ENCODE measurements around the gene ACER3. TPM values are rescaled to one million over a fixed set of nuclear protein-coding genes. Genes with fewer than 3 reads are reported as not detected.
A peak's percentile ranks its signal among the peaks of the same experiment; 100 is the strongest.

Gene ACER3
- total RNA-seq, 4 donors from 2014 or later, result 1.1 to 3.4 (median 2.6) TPM

DNA sequence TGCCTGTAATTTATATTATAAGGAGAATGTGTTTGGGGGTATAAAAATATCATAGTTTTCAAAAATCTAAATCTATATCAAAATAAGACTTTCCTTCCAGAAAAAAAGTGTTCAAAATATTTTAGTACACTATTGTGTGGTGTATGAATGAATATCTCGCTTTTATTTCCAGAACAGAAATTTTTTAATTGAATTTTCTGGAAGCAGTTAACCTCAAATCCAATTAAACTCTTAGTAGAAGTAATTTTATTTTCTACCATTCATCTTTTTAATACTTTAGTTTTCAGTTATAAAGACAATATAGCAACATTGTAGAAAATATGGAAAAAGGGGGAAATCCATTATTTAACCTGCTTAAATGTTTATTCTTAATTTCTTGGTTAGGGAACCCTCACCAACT lies 58.7 kb downstream of the ACER3 start:
- Histone ChIP-seq H3K4me1 (peaks cover 6% of the 10 kb centered on the region in 2 donors), H3K4me3 (no peak overlapping the region), H3K27me3 (no peaks in the 10 kb centered on the region), H3K36me3 (no peaks in the 10 kb centered on the region), H3K27ac (no peak overlapping the region), H3K9me3 (no peaks in the 10 kb centered on the region)
- in situ Hi-C loops (cut with MboI; ENCODE audit: low sequenced_read_pairs in 4 of 4) (loop anchor here (5.0 to 25.0 kb wide), 3 partner anchors 107 to 195 kb away; no protein-coding TSS in a partner anchor), intact Hi-C loops (cut with DNase I; ENCODE audit: low total_unique reads) (loop anchor here (1.0 to 10.0 kb wide), 3 partner anchors 112 to 187 kb away; no protein-coding TSS in a partner anchor)
- ATAC-seq (no peak), DNase-seq (no peak)
- TF ChIP-seq, protein P1, sequence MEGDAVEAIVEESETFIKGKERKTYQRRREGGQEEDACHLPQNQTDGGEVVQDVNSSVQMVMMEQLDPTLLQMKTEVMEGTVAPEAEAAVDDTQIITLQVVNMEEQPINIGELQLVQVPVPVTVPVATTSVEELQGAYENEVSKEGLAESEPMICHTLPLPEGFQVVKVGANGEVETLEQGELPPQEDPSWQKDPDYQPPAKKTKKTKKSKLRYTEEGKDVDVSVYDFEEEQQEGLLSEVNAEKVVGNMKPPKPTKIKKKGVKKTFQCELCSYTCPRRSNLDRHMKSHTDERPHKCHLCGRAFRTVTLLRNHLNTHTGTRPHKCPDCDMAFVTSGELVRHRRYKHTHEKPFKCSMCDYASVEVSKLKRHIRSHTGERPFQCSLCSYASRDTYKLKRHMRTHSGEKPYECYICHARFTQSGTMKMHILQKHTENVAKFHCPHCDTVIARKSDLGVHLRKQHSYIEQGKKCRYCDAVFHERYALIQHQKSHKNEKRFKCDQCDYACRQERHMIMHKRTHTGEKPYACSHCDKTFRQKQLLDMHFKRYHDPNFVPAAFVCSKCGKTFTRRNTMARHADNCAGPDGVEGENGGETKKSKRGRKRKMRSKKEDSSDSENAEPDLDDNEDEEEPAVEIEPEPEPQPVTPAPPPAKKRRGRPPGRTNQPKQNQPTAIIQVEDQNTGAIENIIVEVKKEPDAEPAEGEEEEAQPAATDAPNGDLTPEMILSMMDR (IDR thresholded peaks at IDR 0.05 in 4 of 5, conservative IDR thresholded peaks at IDR 0.05 in 1 of 5), result no peak
- TF ChIP-seq POLR2A (IDR thresholded peaks at IDR 0.05), result no peak

DNA sequence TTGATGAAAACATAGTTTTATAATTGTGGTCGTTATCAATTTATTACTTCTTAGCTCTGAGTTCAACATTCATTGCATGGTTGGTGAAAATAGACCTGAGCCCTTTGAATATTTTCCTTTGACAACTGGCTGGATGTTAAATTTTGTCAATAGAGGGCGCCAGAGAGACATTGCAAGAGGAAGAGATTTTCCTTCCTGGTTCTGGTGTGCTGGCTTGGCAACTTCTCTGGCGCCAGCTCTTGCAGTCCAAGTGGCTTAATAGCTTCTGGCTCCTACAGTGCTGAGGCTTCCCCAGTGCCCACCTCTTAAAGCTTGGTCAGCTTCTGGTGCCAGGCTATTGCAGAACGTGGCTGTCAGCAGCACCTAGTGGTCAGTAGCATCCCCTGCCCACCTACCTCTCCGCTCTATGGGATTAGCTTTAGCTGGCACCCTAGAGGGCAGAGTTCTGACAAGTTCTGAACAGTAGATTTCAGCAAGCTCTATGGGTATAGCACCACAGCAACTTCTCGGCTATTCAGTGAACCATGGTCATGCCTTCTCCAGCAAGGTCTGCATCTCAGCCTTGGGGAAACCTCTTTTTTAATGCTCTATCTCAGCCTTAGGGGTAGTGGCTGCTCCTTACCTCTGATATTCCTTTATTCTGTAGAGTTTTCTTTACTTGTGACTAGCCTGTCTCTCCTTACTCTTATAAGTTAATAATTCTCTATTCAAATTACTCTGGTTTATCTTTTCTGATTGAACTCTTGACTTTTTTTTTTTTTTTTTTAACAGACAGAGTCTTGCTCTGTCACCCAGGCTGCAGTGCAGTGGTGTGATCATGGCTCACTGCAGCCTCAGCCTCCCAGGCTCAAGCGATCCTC lies 59.4 kb downstream of the ACER3 start:
- no peak for TF ChIP-seq POLR2A (IDR thresholded peaks at IDR 0.05)
- TF ChIP-seq, protein P1 (IDR thresholded peaks at IDR 0.05 in 4 of 5, conservative IDR thresholded peaks at IDR 0.05 in 1 of 5), result peak; percentile 59 to 91 (median 72)

DNA sequence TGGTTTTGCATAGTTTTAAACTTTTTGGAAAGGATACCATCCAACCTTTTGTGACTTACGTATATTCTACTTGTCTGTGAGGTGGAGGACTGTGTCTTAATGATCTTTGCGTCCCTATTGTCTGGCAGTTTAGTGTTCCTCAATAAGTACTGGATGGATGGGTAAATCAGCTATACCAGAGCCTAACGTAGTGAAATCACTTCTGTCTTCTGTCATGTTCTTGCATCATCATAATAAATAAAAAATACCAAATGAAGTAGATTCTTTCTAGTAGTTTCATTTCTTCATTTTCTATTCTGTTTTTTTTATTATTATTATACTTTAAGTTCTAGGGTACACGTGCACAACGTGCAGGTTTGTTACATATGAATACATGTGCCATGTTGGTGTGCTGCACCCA lies 66.4 kb downstream of the ACER3 start:
- H3K27ac ChIP-seq, result no peak overlapping the region
- no peaks in the 10 kb centered on the region for H3K9me3 ChIP-seq
- DNase-seq (no peak), ATAC-seq (no peak)
- H3K36me3 ChIP-seq, result no peaks in the 10 kb centered on the region
- H3K27me3 ChIP-seq, result no peaks in the 10 kb centered on the region
- TF ChIP-seq, protein P1 (IDR thresholded peaks at IDR 0.05 in 4 of 5, conservative IDR thresholded peaks at IDR 0.05 in 1 of 5), result no peak
- no peak for TF ChIP-seq POLR2A (IDR thresholded peaks at IDR 0.05)
- no peaks in the 10 kb centered on the region for H3K4me1 ChIP-seq
- in situ Hi-C loops (cut with MboI; ENCODE audit: low sequenced_read_pairs in 4 of 4), result no loop called here
- H3K4me3 ChIP-seq, result no peak overlapping the region
- intact Hi-C loops (cut with DNase I; ENCODE audit: low total_unique reads), result no loop called here

More for the DNA sequence above, 59.4 kb downstream of the ACER3 start:
- H3K9me3 ChIP-seq, result no peaks in the 10 kb centered on the region
- ATAC-seq (peak; percentile 81 to 91), DNase-seq (peak; percentile 37 to 64)
- no peak overlapping the region for H3K27ac ChIP-seq
- H3K36me3 ChIP-seq, result no peaks in the 10 kb centered on the region
- intact Hi-C loops (cut with DNase I; ENCODE audit: low total_unique reads) (loop anchor here (1.0 to 10.0 kb wide), 4 partner anchors 113 to 188 kb away; no protein-coding TSS in a partner anchor), in situ Hi-C loops (cut with MboI; ENCODE audit: low sequenced_read_pairs in 4 of 4) (loop anchor here (5.0 to 25.0 kb wide), 3 partner anchors 108 to 195 kb away; no protein-coding TSS in a partner anchor)
- H3K4me1 ChIP-seq, result peaks cover 6% of the 10 kb centered on the region in 2 donors
- no peak overlapping the region for H3K4me3 ChIP-seq
- H3K27me3 ChIP-seq, result no peaks in the 10 kb centered on the region

DNA sequence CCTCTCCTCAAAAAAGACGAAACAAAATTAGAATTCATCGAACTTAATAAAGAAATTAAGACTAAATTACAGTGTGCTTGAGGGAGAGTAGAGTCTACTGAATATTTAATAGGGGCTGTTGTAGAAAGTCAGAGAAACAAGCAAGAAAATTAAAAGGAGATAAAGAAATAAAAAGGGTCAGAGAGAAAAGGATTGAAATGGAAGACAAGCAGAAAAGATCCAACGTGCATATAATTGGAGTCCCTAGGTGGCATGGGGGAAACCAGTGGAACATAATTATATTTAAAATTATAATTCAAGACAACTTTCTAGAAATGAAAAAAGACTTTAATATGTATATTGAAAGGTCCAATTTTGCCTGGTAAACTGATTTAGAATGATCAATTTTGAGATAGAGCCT lies 74.3 kb downstream of the ACER3 start:
- peaks cover 0 to 8% of the 10 kb centered on the region in 2 donors for H3K36me3 ChIP-seq
- no peak for TF ChIP-seq POLR2A (IDR thresholded peaks at IDR 0.05)
- TF ChIP-seq, protein P1 (IDR thresholded peaks at IDR 0.05 in 4 of 5, conservative IDR thresholded peaks at IDR 0.05 in 1 of 5), result no peak
- no peaks in the 10 kb centered on the region for H3K27me3 ChIP-seq
- no peaks in the 10 kb centered on the region for H3K4me1 ChIP-seq
- in situ Hi-C loops (cut with MboI; ENCODE audit: low sequenced_read_pairs in 4 of 4), result no loop called here
- intact Hi-C loops (cut with DNase I; ENCODE audit: low total_unique reads), result no loop called here
- no peak overlapping the region for H3K27ac ChIP-seq
- no peak overlapping the region for H3K4me3 ChIP-seq
- H3K9me3 ChIP-seq, result peaks cover 0 to 13% (median 0%) of the 10 kb centered on the region in 3 donors
- DNase-seq (no peak), ATAC-seq (no peak)
